Measurements from ENCODE around the gene CTSV. TPM values are rescaled to one million over a fixed set of nuclear protein-coding genes. Genes with fewer than 3 reads are reported as not detected.
"Not testable (repeated sequence)": the region's sequence is repeated elsewhere in the genome, so short reads cannot be mapped to it uniquely, and the experiment has no call there.

Gene CTSV
- 0.10 TPM in 1 of 2 replicates, not detected in the other for total RNA-seq (2013; cell fraction: nucleolus; rRNA removed)
- total RNA-seq (2014; rRNA removed), result 0.11 and 0.22 TPM in 2 replicates
- total RNA-seq (2014; rRNA removed; fragmentation: Illumina TruSeq; extraction: Trizol), result 0.05 and 0.13 TPM in 2 replicates
- total RNA-seq (2021), result 0.21 and 0.36 TPM in 2 replicates
- not detected for polyA plus RNA-seq (2011; ENCODE audit: low read depth)
- 0.19 and 0.30 TPM in 2 replicates for polyA plus RNA-seq (2011; rRNA removed)
- 0.05 and 0.09 TPM in 2 replicates for polyA plus RNA-seq (2011; cell fraction: cytosol; rRNA removed)
- polyA plus RNA-seq (2011; cell fraction: nucleus; rRNA removed), result not detected in 2 replicates
- polyA plus RNA-seq (2012), result 0.19 and 0.22 TPM in 2 replicates
- 0.10 TPM in 1 of 2 replicates, not detected in the other for polyA plus RNA-seq (2014; fragmentation: Illumina TruSeq; extraction: Trizol)
- under 1 TPM in 1 of 2 experiments, not detected in 1; 0.51 TPM for polyA plus RNA-seq (2014; fragmentation: Nextera tagmentation; extraction: Ambion mirVana)
- 0.16 and 0.19 TPM in 2 replicates for polyA plus RNA-seq (2014; rRNA removed)
- under 1 TPM; 0.11 to 0.38 TPM for polyA plus RNA-seq (2016; fragmentation: Nextera tagmentation; extraction: Ambion mirVana)
- polyA minus RNA-seq (2011; rRNA and poly(A)+ RNA removed), result 0.15 TPM in 1 of 2 replicates, not detected in the other
- polyA minus RNA-seq (2011; cell fraction: cytosol; rRNA and poly(A)+ RNA removed), result not detected in 2 replicates
- not detected in 2 replicates for polyA minus RNA-seq (2011; cell fraction: nucleus; rRNA and poly(A)+ RNA removed)
- Bru-seq, nascent RNA, result percentile 18 among the genes with signal in this experiment
- percentile 9 among the genes with signal in this experiment for BruChase-seq, experiment 1, labeled RNA remaining after a 6-hour chase
- BruChase-seq, experiment 2, labeled RNA remaining after a 2-hour chase, result percentile 12 among the genes with signal in this experiment
- long read RNA-seq, experiment 1, result 0 reads
- long read RNA-seq, experiment 2, partial matches to known transcripts, result 0 of 1 reads
- long read RNA-seq, experiment 2, other reads (novel, unspliced or antisense), result 0 of 1 reads

DNA sequence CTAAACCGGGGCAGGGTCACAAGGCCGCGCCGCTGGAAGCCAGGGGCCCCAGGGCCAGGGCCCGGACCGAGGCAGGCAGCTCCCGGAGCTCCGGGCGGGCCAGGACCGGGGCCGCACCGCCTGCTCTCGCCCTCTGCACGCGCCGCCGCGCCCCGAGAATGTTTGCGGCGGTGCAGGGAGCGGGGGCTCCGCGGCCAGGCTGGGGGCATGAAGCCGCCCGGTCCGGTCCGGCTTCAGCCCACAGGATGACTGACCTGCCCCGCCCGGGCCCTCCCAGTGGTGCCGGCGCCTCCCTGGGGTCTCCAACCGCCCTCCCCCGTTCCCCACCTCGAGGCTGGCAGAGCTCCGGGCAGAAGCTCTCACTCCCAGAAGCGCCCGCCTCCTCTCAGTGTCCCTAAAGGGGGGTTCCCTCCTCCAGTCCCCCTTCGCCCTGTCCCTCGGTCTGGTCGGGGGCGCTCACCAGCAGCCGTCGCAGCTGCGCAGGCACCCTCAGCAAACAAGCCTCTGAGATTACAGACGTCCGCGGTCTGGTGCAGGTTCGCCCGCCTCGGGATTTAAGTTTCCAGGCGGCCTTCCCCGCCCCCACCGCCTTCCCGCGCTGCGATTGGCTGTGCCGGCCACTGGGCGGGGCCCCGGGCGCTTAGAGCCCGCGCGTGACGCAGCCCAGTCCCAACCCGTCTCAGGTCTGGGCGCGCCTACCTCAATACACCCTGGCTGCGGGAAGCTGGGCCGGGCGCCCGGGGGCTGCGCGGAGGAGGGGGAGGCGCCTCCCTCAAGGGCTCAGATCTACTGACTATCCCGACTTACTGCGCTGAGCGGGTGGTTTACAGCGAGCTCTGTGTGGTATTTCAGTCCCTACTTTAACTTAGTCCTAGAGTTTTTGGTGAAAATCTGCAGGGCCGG lies at the start of gene CTSV:
Gene CTSV (minus strand): TSS at position 532 of the 903 bp plus-strand sequence. CDS start 1,099 bp downstream, outside the sequence.
- DNase-seq (ENCODE audit: low read depth, low spot score) (peak; percentile 13), ATAC-seq (peak; percentile 99), FAIRE-seq (no peak)
- H3K9me3 ChIP-seq (replicated peaks; ENCODE audit: control insufficient read depth, insufficient read depth, low read length), result no peaks in the 10 kb centered on the region; the same call in 1 of the 3 replicates
- ChIA-PET RAD21 (ENCODE audit: unreplicated experiment) (no interaction called here), CTCF (no interaction called here), SMC1A (ENCODE audit: uncharacterized antibody, unreplicated experiment) (interaction anchor here (0.5 kb wide), 1 partner anchor 37 kb away, joined by 3 read pairs; no protein-coding TSS in a partner anchor), POLR2A (no interaction called here)
- BruUV-seq (replicated peaks), result no TSS peak
- no peaks in the 10 kb centered on the region for H3K4me1 ChIP-seq (ENCODE audit: control insufficient read depth, insufficient read depth, low read length)
- H3K27me3 ChIP-seq (replicated peaks in 1 of 2; ENCODE audit: control insufficient read depth in 2 of 2, insufficient read depth in 2 of 2, low read length in 1 of 2), result peaks cover 0 to 2% of the 10 kb centered on the region in 2 experiments; a peak in 2 of 4 replicates
- 0 out of 2 replicates have a peak within 1 kb of the TSS, but pooled peaks have one; percentile 20 for H3K9ac ChIP-seq (ENCODE audit: control insufficient read depth, insufficient read depth, low read length)
- H3K36me3 ChIP-seq (ENCODE audit: control insufficient read depth in 2 of 2, insufficient read depth in 2 of 2, low read length in 1 of 2), result no peaks in the 10 kb centered on the region
- H3K79me2 ChIP-seq (ENCODE audit: control insufficient read depth, insufficient read depth, low read length), result no peaks in the 10 kb centered on the region
- H2AFZ ChIP-seq (ENCODE audit: control insufficient read depth, low read depth, low read length), result peak within 1 kb of the TSS; percentile 79
- intact Hi-C loops (cut with micrococcal nuclease; ENCODE audit: unreplicated experiment), result no loop called here
- H4K20me1 ChIP-seq (ENCODE audit: control insufficient read depth, insufficient read depth), result no peaks in the 10 kb centered on the region
- no peak within 1 kb of the TSS for H3K27ac ChIP-seq (ENCODE audit: control insufficient read depth, insufficient read depth)
- TF ChIP-seq IKZF1 (conservative IDR thresholded peaks at IDR 0.05) (peak; percentile 27; the same call in 1 of the 2 replicates), BHLHE40 (IDR thresholded peaks at IDR 0.05; ENCODE audit: borderline replicate concordance in 1 of 2, low read depth in 2 of 2, low read length in 1 of 2) (peak in 1 of 2 experiments; percentile 45; a peak in 2 of 4 replicates), GABPA (IDR thresholded peaks at IDR 0.05; ENCODE audit: low read depth) (no peak), SP1 (IDR thresholded peaks at IDR 0.05; ENCODE audit: low read depth, low read length) (peak; percentile 26), TAF1 (IDR thresholded peaks at IDR 0.05; ENCODE audit: borderline replicate concordance, low read depth, low read length) (no peak), NFXL1 (IDR thresholded peaks at IDR 0.05; ENCODE audit: borderline replicate concordance) (no peak), POLR2AphosphoS2 (IDR thresholded peaks at IDR 0.05; ENCODE audit: low read depth, low read length) (no peak), CREB1 (IDR thresholded peaks at IDR 0.05; ENCODE audit: low read depth) (0 out of 2 replicates have a peak, but pooled peaks have one; percentile 15)
- in situ Hi-C loops (cut with MboI), result no loop called here
- H3K4me3 ChIP-seq, result peak within 1 kb of the TSS; percentile 60; the same call in 1 of the 2 replicates
- H3K4me2 ChIP-seq (ENCODE audit: control insufficient read depth, insufficient read depth), result peak within 1 kb of the TSS; percentile 97
- WGBS (ENCODE audit: insufficient coverage, insufficient replicate concordance, low lambda C conversion rate, missing lambda C conversion rate), result 7% methylated on average over 49 of the region's 80 CpGs

DNA sequence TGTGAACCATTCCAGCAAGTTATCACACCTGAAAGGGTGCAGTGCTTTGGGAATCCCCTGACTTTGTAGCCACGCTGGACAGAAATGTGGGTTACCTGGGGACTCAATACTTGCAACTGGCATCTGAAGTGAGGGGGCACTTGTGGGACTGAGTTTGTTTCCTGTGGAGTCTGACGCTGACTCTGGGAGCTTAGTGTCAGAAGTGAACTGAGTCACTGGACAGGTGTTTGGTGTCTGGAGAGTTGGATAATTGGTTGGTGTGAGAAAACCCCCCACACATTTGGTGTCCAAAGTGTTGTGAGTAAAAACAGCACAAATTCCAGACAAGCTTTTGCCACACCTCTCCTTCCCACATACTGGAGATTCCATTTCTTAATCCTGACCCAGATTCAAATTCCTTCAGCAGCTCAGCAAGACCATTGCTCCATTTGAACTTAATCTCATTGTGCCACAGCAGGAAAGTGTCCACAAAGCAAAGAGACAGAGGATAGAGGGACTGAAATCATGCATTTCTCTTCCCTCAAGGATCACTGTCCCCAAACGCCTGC lies 48.8 kb upstream of the CTSV start:
- CTCF ChIA-PET; H3K9me3 ChIP-seq (replicated peaks; ENCODE audit: control insufficient read depth, insufficient read depth, low read length); POLR2A ChIA-PET; H3K27me3 ChIP-seq (replicated peaks in 1 of 2; ENCODE audit: control insufficient read depth in 2 of 2, insufficient read depth in 2 of 2, low read length in 1 of 2); H3K27ac ChIP-seq (ENCODE audit: control insufficient read depth, insufficient read depth); RAD21 ChIA-PET (ENCODE audit: unreplicated experiment); FAIRE-seq; H3K4me1 ChIP-seq (ENCODE audit: control insufficient read depth, insufficient read depth, low read length); H3K79me2 ChIP-seq (ENCODE audit: control insufficient read depth, insufficient read depth, low read length); BruUV-seq (replicated peaks); H3K4me2 ChIP-seq (ENCODE audit: control insufficient read depth, insufficient read depth); H3K36me3 ChIP-seq (ENCODE audit: control insufficient read depth in 2 of 2, insufficient read depth in 2 of 2, low read length in 1 of 2); ATAC-seq; H3K4me3 ChIP-seq; H2AFZ ChIP-seq (ENCODE audit: control insufficient read depth, low read depth, low read length); H3K9ac ChIP-seq (ENCODE audit: control insufficient read depth, insufficient read depth, low read length); intact Hi-C loops (cut with micrococcal nuclease; ENCODE audit: unreplicated experiment); in situ Hi-C loops (cut with MboI); DNase-seq (ENCODE audit: low read depth, low spot score); H4K20me1 ChIP-seq (ENCODE audit: control insufficient read depth, insufficient read depth): not testable (repeated sequence)
- SMC1A ChIA-PET (ENCODE audit: uncharacterized antibody, unreplicated experiment), result interaction anchor here (1.2 kb wide), 1 partner anchor 28 kb away, joined by 5 read pairs; no protein-coding TSS in a partner anchor
- 31% methylated on average over 3 of the region's 3 CpGs for WGBS (ENCODE audit: insufficient coverage, insufficient replicate concordance, low lambda C conversion rate, missing lambda C conversion rate)

Measured in GM12878 (cell line).